Natural killer cell (primary cell): ENCODE data around the gene KLHDC8B. TPM values are rescaled to one million over a fixed set of nuclear protein-coding genes. Genes with fewer than 3 reads are reported as not detected.

Source experiments
- ATAC-seq, 3 donors: fragments of 150-1000 bp in 2 of 3; fragments of 200-7000 bp in 1 of 3; cut with Tn5 transposase; 1 replicate in 1 of 3; 2 replicates in 2 of 3; pipeline ENCODE4 v1.10.0; 2021; ENCODE audit warnings: mild to moderate bottlenecking in 2 of 3, moderate library complexity in 2 of 3
- DNase-seq, 2 donors: peaks; one replicate each; pipeline versions ENCODE4 v3.0.0 to v3.0.0-alpha.2; 2013 to 2021; ENCODE audit warnings: mixed read lengths in 1 of 2
- H3K27ac ChIP-seq: one replicate; pipeline ENCODE4 v1.5.1; 2013; ENCODE audit warnings: mild to moderate bottlenecking, low read length
- H3K27me3 ChIP-seq: one replicate; pipeline ENCODE4 v1.6.1; 2013; ENCODE audit warnings: low read length; ENCODE audit not compliant: control insufficient read depth, insufficient read depth
- H3K36me3 ChIP-seq: one replicate; pipeline ENCODE4 v1.6.1; 2013; ENCODE audit warnings: low read length; ENCODE audit not compliant: control insufficient read depth, insufficient read depth
- H3K4me1 ChIP-seq: one replicate; pipeline ENCODE4 v1.6.1; 2013; ENCODE audit warnings: low read length; ENCODE audit not compliant: control insufficient read depth, insufficient read depth
- H3K4me3 ChIP-seq: one replicate; pipeline ENCODE4 v1.5.1; 2013; ENCODE audit warnings: low read length
- H3K9me3 ChIP-seq: one replicate; pipeline ENCODE4 v1.6.1; 2013; ENCODE audit warnings: low read length; ENCODE audit not compliant: control insufficient read depth, insufficient read depth
- H3K27ac Mint-ChIP-seq, 2 donors: one replicate each; pipeline ENCODE4 v1.8.0; 2022; ENCODE audit warnings: mild to moderate bottlenecking in 2 of 2, mixed read lengths in 2 of 2, moderate library complexity in 1 of 2
- H3K27me3 Mint-ChIP-seq, 2 donors: one replicate each; pipeline ENCODE4 v1.8.0; 2022; ENCODE audit warnings: low read depth in 2 of 2, mixed read lengths in 2 of 2
- H3K36me3 Mint-ChIP-seq: one replicate; pipeline ENCODE4 v1.8.0; 2022; ENCODE audit warnings: mixed read lengths
- H3K4me1 Mint-ChIP-seq, 2 donors: one replicate each; pipeline ENCODE4 v1.8.0; 2022; ENCODE audit warnings: mixed read lengths in 2 of 2
- H3K4me3 Mint-ChIP-seq: one replicate; pipeline ENCODE4 v1.8.0; 2022; ENCODE audit warnings: mild to moderate bottlenecking, moderate library complexity, mixed read lengths
- H3K9me3 Mint-ChIP-seq, 2 donors: one replicate each; pipeline ENCODE4 v1.8.0; 2022; ENCODE audit warnings: mixed read lengths in 2 of 2
- WGBS: methylation state at CpG from one replicate; pipeline ENCODE4 v1.1.7; 2013; ENCODE audit warnings: missing lambda C conversion rate; ENCODE audit not compliant: insufficient coverage; 5-methylcytosine and 5-hydroxymethylcytosine counted together
- intact Hi-C: fragments of 100-400 bp; cut with micrococcal nuclease; formaldehyde crosslinking; loops from one replicate; pipeline ENCODE4 v1.14.2; 2022
- total RNA-seq, 4 donors: library from RNA; stranded (reverse); fragments of 120-200 nt in 1 of 4; gene quantifications; one replicate each; pipeline versions ENCODE4 v1.2.3 to v1.2.4, GENCODE V29; 2013 to 2022
- TF ChIP-seq, protein P1 (sequence below): fragments of 200-600 bp; IDR thresholded peaks from one replicate; pipeline ENCODE4 v1.8.0; 2022; ENCODE audit warnings: antibody characterized with exemption

The KLHDC8B gene
- total RNA-seq, 3 donors from 2014 or later (not counting 1 experiment from before 2014, with no cell fraction given) = 2.4 to 7.0 (median 3.5) TPM

DNA sequence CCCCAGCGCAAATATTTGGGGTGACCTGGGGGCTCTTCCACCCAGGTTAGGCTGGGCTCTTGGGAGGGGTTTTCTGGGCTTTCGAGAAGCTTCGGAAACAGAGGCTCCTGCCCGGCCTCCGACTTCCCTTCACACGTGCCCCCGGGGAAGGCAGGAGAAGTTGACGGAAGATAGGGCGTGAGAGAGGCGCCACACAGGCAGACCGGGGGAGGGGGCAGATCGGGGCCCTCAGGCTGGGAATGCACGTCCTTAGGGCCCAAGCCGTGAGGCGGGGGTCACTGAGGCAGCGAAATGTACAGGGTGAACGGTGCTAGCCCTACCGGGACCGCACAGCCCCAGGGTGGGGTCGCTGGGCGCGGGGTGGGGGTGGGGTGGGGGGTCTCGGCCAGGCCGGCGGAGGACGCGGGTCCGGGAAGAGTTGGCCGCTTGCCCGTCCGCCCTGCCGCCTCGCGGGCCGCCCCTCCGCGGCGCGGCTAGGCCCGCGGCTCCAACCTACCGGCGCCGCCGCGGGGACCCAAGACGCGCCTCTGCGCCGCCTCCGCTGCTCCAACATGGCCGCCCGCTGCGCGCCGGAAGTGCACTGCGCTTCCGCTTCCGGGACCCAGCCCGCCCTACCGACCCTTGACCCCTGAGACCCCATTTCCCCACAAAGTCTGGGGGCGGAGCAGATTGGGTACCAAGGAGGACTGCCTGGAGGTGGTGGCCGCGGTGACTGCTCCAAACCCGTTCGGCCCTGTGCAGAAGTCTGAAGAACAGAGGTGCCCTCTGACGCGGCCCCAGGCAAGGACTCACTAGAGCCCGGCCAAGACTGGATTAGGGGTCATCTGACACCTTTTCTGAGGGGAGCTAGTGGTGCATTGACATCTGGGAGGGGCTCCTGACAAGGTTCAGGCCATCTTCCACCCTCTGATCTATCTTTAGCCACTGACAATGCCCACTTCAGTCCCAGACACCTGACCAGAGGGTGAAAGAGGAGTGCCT is 5.3 kb upstream of the KLHDC8B start, which contains the start of gene CCDC71:
Gene CCDC71 (minus strand): TSS at position 561 of the 981 bp plus-strand sequence. CDS start 2,123 bp downstream, outside the sequence.
- Mint-ChIP-seq H3K4me3 (peak within 1 kb of the TSS; percentile 92), H3K36me3 (no peaks in the 10 kb centered on the region), H3K27me3 (no peaks in the 10 kb centered on the region), H3K27ac (peak within 1 kb of the TSS; percentile 87 to 93), H3K9me3 (no peaks in the 10 kb centered on the region), H3K4me1 (peaks cover 24 to 36% of the 10 kb centered on the region in 2 donors)
- no peaks in the 10 kb centered on the region for H3K27me3 ChIP-seq
- H3K9me3 ChIP-seq = no peaks in the 10 kb centered on the region
- peak within 1 kb of the TSS; percentile 76 for H3K27ac ChIP-seq
- intact Hi-C loops = loop anchor here (5.0 kb wide), 1 partner anchor 74 kb away; the partner anchor contains the start of gene QRICH1
- ATAC-seq (peak; percentile 80 to 87 (median 86)), DNase-seq (peak; percentile 72 to 89)
- WGBS = 6% methylated on average over 67 of the region's 69 CpGs
- peaks cover 12% of the 10 kb centered on the region for H3K36me3 ChIP-seq
- TF ChIP-seq, protein P1, sequence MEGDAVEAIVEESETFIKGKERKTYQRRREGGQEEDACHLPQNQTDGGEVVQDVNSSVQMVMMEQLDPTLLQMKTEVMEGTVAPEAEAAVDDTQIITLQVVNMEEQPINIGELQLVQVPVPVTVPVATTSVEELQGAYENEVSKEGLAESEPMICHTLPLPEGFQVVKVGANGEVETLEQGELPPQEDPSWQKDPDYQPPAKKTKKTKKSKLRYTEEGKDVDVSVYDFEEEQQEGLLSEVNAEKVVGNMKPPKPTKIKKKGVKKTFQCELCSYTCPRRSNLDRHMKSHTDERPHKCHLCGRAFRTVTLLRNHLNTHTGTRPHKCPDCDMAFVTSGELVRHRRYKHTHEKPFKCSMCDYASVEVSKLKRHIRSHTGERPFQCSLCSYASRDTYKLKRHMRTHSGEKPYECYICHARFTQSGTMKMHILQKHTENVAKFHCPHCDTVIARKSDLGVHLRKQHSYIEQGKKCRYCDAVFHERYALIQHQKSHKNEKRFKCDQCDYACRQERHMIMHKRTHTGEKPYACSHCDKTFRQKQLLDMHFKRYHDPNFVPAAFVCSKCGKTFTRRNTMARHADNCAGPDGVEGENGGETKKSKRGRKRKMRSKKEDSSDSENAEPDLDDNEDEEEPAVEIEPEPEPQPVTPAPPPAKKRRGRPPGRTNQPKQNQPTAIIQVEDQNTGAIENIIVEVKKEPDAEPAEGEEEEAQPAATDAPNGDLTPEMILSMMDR = no peak
- H3K4me3 ChIP-seq = peak within 1 kb of the TSS; percentile 85
- peaks cover 27% of the 10 kb centered on the region for H3K4me1 ChIP-seq

DNA sequence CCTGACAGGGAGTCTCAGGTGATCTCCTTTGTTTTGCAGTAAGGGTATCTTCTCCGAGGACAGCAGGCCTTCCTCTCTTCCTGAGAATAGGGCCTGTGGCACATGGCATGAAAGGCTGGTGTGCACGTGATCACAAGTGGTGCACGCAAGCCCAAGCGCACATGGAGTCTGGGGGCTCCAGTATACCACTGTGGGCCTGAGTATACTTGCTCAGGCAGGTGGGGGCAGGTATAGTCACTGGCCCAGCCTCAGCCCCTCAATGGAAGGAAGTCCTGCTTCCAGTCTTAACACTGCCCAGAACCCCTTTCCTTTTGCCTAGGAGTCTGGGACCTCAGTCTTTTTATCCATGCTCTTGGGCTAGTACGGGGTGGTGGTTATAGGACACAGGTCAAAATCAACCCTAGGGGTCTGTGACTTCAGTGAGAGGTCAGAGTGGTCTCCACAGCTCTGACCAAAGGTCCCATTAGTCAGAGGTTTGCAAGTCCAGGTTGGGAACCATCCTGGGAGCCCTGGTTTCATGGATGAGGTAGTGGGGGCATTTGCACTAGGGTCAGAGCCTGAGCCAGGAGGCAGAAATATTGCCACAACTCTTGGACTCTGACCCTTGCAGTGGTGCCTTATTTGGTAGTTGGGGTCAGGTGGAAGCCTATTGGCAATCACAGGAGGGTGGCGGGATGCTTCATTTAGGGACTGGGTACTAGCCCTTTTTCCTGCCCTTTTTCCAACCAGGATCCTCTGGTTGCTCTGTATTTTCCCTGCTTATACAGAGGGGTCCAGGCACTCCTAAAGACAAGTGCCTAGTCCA is 4.4 kb upstream of the KLHDC8B start:
- Histone ChIP-seq H3K9me3 (no peaks in the 10 kb centered on the region), H3K36me3 (peaks cover 12% of the 10 kb centered on the region), H3K27ac (peak overlapping the region; percentile 73), H3K4me3 (peak overlapping the region; percentile 50), H3K4me1 (peaks cover 36% of the 10 kb centered on the region), H3K27me3 (no peaks in the 10 kb centered on the region)
- Mint-ChIP-seq H3K4me3 (peak overlapping the region; percentile 86), H3K27me3 (no peaks in the 10 kb centered on the region), H3K36me3 (no peaks in the 10 kb centered on the region), H3K4me1 (peaks cover 28 to 37% of the 10 kb centered on the region in 2 donors), H3K27ac (peak overlapping the region; percentile 87 to 93), H3K9me3 (no peaks in the 10 kb centered on the region)
- DNase-seq (no peak), ATAC-seq (no peak)
- TF ChIP-seq, protein P1 = no peak
- intact Hi-C loops = loop anchor here (5.0 kb wide), 1 partner anchor 75 kb away; the partner anchor contains the start of gene QRICH1
- 97% methylated on average over 6 of the region's 6 CpGs for WGBS

DNA sequence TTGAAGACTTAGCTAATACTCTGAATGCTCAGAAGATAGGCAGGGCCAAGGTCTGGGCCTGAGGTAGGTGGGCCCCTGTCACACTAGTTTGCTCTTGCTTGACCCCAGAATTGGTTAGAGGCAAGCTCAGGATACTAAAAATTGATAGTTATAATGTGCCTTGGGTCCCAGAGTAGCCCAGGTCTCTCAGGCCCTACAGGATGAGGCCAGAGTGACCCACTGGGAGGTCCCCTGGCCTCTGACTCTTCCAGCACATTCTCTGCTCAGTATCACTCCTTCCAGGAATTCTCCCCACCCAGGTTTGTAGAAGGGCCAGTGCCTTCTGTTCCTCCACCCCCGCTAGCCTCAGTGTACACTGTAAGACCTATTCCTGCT is 667 bp upstream of the KLHDC8B start:
- ATAC-seq = peak in 1 of 3 donors; percentile 2
- no peaks in the 10 kb centered on the region for H3K36me3 Mint-ChIP-seq
- no peak for DNase-seq

More for the DNA sequence above, 667 bp upstream of the KLHDC8B start:
- H3K27me3 Mint-ChIP-seq = no peaks in the 10 kb centered on the region
- Histone ChIP-seq H3K27ac (no peak overlapping the region), H3K9me3 (no peaks in the 10 kb centered on the region), H3K27me3 (no peaks in the 10 kb centered on the region), H3K4me3 (peak overlapping the region; percentile 68), H3K36me3 (no peaks in the 10 kb centered on the region), H3K4me1 (peaks cover 27% of the 10 kb centered on the region)
- intact Hi-C loops = loop anchor here (1.0 kb wide), 1 partner anchor 279 kb away; no protein-coding TSS in a partner anchor
- peak overlapping the region; percentile 82 for H3K4me3 Mint-ChIP-seq
- TF ChIP-seq, protein P1 = no peak
- 0% methylated on average over 1 of the region's 1 CpG for WGBS
- peaks cover 11 to 17% of the 10 kb centered on the region in 2 donors for H3K4me1 Mint-ChIP-seq
- H3K9me3 Mint-ChIP-seq = no peaks in the 10 kb centered on the region
- H3K27ac Mint-ChIP-seq = peak overlapping the region in 1 of 2 donors; percentile 84
